HG03095 (cell line): Measurements from ENCODE around the gene TKT.
A peak's percentile ranks its signal among the peaks of the same experiment; 100 is the strongest.
"Not testable (repeated sequence)": the region's sequence is repeated elsewhere in the genome, so short reads cannot be mapped to it uniquely, and the experiment has no call there.

Source experiments
- ATAC-seq: cut with Tn5 transposase; IDR thresholded peaks from one replicate; pipeline ENCODE4 v1.9.1; 2021; ENCODE audit warnings: moderate library complexity; ENCODE audit not compliant: unreplicated experiment

The TKT gene

GRCh38 chr3:53255775-53256703, at the start of gene TKT:
Gene TKT (minus strand): TSS chr3:53256022. CDS start chr3:53255942, 80 bp downstream.
- peak; percentile 63 for ATAC-seq

GRCh38 chr3:53303957-53304356, 48.1 kb upstream of the TKT start:
- ATAC-seq, result no peak

- ATAC-seq, result no peak
Observed at GRCh38 chr3:53303549-53303948, 47.7 kb upstream of the TKT start.

- no peak for ATAC-seq
Observed at GRCh38 chr3:53300826-53301225, 45.0 kb upstream of the TKT start.

GRCh38 chr3:53299611-53300023, 43.8 kb upstream of the TKT start:
- not testable (repeated sequence) for ATAC-seq

GRCh38 chr3:53295410-53295809, 39.6 kb upstream of the TKT start:
- no peak for ATAC-seq

- no peak for ATAC-seq
Observed at GRCh38 chr3:53293867-53294266, 38.0 kb upstream of the TKT start.

- ATAC-seq, result no peak
Observed at GRCh38 chr3:53288214-53288613, 32.4 kb upstream of the TKT start.

GRCh38 chr3:53287131-53287629, 31.4 kb upstream of the TKT start:
- ATAC-seq, result no peak

- ATAC-seq, result no peak
Observed at GRCh38 chr3:53286727-53287126, 30.9 kb upstream of the TKT start.

GRCh38 chr3:53282581-53282980, 26.8 kb upstream of the TKT start:
- ATAC-seq, result no peak

- ATAC-seq, result no peak
Observed at GRCh38 chr3:53278667-53279066, 22.8 kb upstream of the TKT start.

GRCh38 chr3:53274938-53275605, 19.2 kb upstream of the TKT start:
- no peak for ATAC-seq

- ATAC-seq, result no peak
Observed at GRCh38 chr3:53273146-53273670, 17.4 kb upstream of the TKT start.

GRCh38 chr3:53269888-53270880, 14.4 kb upstream of the TKT start:
- no peak for ATAC-seq

GRCh38 chr3:53269193-53269592, 13.4 kb upstream of the TKT start:
- ATAC-seq, result not testable (repeated sequence)

GRCh38 chr3:53267766-53268165, 11.9 kb upstream of the TKT start:
- ATAC-seq, result no peak

- no peak for ATAC-seq
Observed at GRCh38 chr3:53264718-53265117, 8.9 kb upstream of the TKT start.

GRCh38 chr3:53263907-53264306, 8.1 kb upstream of the TKT start:
- no peak for ATAC-seq

- ATAC-seq, result no peak
Observed at GRCh38 chr3:53261712-53262111, 5.9 kb upstream of the TKT start.
